GM21360 (cell line): ENCODE results near the gene SUCLG1.

ENCODE experiments used
- ATAC-seq: cut with Tn5 transposase; IDR thresholded peaks from one replicate; pipeline ENCODE4 v1.9.1; 2021; ENCODE audit warnings: mild to moderate bottlenecking, moderate library complexity; ENCODE audit not compliant: unreplicated experiment

The SUCLG1 gene

DNA sequence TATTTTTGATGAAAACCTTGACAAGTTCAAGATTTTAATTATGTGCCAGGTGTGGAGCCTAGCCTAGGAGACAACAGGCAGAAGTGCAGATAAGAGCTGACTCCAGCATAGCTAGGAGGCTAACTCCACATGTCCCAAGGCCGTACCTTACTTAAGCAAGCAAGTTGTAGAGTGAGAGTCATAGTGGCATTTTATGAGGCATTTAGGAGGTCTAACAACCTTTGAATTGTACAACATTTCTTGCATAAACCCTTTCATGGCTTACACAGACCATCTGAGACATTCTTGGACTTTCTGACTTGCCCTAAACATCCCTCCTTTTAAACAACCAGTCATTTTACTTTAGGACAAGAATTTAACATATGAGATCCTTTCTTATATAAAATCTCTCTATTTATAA, 8.3 kb upstream of the SUCLG1 start:
- ATAC-seq: no peak

- ATAC-seq: no peak
Measured at GRCh38 chr2:84461310-84461709, 2.2 kb upstream of the SUCLG1 start.

DNA sequence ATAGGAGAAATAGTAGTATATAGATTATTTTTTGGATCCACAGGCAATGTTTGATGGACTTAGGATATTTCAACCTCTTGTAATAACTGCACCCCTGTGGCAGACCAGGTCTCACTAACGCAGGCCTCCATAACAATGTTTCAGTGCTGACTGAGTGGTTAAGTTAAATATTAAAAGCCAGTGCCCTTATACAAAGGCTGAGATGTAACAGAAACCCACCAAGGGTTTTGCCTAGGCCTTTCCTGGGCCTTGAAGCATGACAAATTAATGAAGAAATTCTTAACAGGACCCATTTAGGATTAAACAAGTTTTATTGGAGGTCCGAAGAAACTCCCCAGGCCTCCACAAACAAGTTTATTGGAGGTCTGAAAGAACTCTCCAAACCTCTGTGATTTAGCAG, 1.6 kb upstream of the SUCLG1 start:
- ATAC-seq: no peak

DNA sequence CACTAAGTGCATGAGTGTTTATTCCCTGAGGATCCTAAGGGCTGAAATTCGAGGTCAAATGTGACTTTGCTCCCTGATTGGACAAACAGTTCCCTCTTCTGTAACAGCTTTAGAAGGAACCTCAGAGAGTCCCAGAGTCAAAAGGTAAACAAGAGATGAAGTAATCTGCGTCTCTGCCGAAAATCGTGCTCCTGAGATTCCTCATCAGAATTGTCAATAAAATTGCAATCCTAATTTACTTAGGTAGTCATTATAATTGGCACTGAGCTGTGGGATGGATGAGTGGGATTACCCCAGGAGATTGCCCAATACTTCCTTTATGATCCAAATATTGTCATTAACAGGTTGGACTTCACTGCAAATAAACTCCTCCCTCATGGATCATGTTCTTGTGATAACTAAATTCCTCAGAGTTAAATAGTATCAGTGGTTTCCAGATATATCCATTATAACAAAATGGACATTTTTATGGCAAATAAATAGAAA, 907 bp upstream of the SUCLG1 start:
- peak; percentile 0 for ATAC-seq

- ATAC-seq: peak; percentile 31
Measured at GRCh38 chr2:84458551-84459017, 496 bp downstream of the SUCLG1 start.

DNA sequence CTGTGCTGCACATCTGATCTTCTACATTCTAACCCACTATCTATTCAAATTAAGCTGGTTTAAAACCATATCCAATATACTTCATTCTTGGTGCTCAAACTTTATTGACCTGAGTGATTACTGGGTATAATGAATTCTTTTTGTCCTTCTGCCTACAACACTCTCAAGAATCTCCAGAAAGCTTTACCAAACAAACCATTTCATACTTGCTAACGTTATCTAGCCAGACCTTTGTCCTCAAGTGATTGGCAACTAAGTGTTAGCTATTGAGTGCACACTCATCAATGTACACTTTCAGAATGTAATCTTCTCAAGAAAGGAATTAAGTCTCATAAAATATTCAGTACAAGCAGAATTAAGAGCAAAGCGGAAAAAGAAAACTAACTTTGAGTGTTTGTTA, 1.4 kb downstream of the SUCLG1 start:
- ATAC-seq: no peak

DNA sequence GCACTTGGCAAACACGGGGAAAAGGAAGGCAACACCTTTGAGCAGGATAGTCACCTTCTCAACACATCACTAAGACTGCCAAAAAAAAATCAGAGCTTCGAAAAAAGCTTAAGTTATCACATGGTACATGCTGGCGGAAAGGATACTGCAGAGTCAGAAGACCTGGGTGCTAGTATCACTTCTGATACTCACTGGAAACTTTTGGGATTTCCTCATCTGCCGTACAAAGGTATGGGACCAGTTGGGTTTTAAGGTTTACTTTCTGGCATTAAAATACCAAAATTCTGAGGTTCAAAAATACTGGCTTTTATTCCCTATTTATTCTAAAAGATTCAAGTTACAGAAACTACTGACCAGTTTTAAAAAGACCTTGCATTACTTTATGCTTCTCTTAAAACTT, 2.9 kb downstream of the SUCLG1 start:
- ATAC-seq: no peak

GRCh38 chr2:84454581-84454980, 4.5 kb downstream of the SUCLG1 start:
- ATAC-seq: no peak

DNA sequence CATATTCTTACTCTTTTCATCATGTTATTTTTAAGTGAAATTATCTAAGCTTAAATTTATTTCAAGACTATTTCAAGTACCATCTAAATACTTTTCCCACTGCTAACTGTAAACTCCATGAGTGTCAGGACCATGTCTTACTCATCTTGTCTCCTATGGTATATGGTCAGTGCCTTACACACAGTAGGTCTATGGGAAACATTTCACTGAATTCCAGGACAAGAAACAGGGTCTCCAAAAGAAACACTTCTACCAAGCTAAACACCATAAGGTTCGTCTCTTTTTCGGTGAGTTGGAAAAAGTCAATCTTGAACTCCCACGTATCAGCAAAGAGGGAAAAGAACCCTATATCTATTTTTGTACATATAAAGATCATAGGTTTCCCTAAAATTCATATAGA, 6.5 kb downstream of the SUCLG1 start:
- ATAC-seq: no peak

DNA sequence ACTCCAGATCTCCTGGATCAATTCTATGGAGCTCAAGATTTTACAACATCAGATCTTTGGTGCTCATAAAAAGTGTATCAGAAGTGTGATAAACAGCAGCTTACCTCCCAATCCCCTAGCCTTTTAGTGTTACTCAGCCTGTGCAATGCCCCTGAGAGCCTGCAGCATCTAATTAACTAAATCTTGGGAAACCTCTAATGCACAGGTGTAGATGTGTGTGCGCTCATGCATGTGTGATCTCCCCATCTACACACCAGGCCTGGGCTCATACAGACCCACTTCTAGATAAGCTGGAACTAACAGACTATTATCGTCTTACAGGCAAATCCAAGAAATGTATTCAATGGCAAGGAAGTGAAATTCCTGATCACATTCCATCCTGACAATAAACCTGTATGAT, 7.5 kb downstream of the SUCLG1 start:
- no peak for ATAC-seq

DNA sequence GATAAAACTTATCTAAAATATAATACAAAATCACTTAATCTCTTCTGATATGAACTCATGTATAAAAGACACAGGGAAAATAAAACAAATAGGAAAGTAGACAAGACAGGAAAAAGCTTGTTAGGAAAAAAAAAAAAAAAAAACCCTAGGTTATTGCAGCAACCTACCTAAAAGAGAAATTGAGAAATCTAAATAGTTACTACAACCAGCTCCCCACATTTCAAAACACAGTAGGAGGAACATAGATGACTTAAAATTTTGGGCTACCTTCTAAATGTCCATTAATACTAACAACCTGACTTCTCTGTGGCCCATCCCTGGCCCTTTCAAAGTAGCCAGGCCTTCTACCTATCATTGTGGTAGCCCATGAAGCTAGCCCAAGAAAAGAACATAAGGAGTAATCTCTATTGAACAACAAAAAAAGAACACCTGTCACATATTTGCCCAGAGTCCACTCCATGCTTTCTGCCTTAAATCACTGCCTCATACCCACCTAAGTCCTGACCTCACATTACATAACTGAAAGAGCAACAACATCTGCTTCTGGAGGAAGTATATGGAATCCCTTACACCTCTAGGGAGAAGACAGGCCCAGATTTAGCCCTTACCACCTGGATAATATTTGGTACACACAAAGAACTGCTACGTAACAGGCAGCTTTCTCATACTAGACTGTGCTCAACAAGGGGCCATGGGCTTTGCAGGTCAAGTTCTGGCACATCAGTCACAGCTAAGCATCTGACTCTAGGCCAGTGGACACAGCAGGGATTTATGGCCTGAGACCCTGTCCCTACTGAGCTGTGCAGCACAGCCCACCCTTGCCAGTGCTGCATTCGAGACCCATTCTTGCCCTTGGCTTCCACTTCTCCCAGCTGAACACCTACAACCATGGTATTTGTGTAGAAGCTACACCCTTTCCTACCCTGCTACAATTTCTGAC, 8.5 kb downstream of the SUCLG1 start:
- no peak for ATAC-seq

DNA sequence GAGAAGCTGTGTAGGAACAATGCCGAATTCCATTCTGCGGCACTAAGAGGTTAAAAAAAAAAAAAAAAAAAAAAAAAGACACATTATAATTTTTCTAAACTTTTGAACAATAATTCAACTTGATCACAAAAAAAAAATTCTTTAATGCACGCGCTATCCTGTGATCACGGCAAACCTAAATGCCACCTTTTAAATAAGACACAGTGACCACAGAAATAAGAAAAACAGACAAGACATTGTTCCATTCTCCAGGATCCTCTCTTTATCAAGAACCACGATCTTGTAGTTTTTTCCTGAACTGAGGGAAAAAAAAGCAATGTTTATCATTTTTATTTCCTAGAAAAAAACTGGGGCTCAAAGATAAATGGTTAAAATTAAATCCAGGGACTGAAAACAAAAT, 9.4 kb downstream of the SUCLG1 start:
- ATAC-seq: no peak

DNA sequence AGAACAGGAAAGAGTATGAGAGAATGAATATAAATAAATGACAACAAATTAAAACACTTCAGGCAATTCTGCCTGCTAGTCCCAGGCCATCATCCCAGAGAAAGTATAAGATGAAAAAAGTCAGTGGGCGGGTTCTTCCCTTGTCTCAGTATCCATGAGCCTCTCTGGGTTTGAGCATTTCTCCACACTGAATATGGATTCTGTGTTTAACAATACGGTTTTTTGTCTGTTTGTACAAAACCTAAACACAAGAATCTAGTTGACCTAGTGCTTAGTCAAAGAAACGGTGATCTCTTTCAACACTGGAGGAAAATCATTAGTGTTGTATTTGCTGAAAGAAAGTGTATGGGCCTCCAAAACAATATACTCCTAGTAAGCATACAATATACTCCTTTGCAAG, 10.0 kb downstream of the SUCLG1 start:
- no peak for ATAC-seq

DNA sequence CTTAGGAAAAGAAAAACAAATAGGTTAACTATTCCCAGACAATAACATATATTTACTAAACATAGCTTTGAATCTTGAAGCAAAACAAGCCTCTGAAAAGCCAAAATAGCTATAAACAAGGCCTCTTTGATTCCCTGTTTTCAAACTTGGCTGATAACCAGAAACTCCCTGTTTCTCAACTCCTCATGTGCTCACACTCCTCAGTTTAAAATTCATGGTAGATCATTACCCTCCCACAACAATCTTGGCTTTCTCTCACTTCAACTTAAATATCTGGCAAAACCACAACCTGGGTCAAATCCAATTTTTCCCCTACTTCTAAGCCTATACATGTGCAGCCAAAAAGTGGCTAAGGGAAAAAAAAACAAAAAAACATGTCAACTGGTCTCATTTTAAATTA, 15.6 kb downstream of the SUCLG1 start:
- no peak for ATAC-seq

- ATAC-seq: no peak
Measured at GRCh38 chr2:84442888-84443287, 16.2 kb downstream of the SUCLG1 start.

GRCh38 chr2:84441505-84441904, 17.6 kb downstream of the SUCLG1 start:
- ATAC-seq: no peak

DNA sequence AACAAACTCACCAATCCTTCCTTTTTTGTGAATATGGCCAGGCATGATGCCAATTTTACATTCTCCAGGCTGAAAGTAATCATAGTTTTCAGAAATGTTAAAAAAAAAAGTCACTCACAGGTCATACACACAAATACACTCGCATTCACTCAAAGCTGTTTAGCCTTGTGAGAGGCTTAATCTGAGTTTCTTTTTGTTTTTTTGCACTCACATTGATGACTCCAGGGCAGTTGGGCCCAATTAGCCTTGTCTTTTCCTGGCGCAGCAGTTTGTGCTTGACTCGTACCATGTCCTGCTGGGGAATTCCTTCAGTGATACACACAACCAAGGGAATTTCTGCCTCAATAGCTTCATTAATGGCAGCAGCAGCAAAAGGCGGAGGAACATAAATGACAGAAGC, 18.0 kb downstream of the SUCLG1 start:
- no peak for ATAC-seq

DNA sequence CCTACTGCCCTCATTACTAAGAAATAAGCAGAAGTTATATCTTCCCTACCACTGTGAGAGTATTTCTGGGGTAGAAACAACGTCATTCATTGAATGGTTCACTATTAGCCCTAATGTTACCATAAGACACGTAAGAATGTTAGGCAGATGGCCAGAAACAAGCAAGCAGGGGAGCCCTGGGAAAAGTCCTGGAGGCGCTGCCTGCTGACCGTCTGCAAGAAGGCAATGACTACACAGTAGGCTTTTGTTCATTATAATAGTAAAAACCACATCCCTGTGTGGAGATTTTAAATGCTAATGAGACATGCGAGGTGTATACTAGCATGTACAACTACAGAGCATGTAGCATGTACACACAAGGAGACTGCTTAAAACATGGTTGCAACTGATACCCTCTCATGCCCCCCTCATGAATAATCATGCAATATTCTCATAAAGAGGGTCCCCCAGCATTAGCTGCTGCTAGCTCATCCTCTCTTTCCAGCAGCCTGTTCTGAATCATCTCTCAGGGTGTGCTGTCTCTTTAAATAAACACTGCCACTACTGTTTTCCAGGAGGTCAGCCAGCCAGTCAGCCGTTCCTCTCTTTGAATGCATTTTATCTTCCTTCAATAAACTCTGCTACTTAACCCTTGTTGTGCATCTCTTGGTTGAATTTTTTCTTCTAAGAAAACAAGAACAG, 23.6 kb downstream of the SUCLG1 start:
- ATAC-seq: no peak

DNA sequence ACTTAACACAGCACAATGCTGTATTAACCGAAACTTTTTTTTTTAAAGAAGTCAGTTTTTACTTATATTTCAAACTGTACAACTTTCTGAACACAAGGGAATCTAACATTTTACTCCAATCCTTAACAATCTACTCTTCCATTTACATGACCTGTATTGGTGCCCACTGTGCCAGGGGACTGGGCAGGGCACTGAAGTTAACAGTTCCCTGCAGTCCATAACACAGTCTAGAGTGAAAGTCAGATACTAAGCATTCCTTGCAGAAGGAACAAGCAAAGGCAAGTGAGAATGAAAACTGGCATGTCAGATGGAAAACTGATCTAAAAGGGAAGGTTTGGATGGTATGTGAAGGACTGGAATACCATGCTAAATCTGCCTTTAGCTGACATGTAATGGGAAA, 29.8 kb downstream of the SUCLG1 start:
- no peak for ATAC-seq

- no peak for ATAC-seq
Measured at GRCh38 chr2:84427235-84428138, 31.6 kb downstream of the SUCLG1 start.

- ATAC-seq: no peak
Measured at GRCh38 chr2:84425310-84425709, 33.8 kb downstream of the SUCLG1 start.
